GM12801 (cell line): Measurements from ENCODE around the gene SUN5.

Source experiments
- TF ChIP-seq, protein P1 (sequence below): IDR thresholded peaks from one replicate; pipeline ENCODE4 v1.5.1; 2011; ENCODE audit warnings: control low read depth; ENCODE audit not compliant: insufficient read length; ENCODE audit errors: extremely low read depth

Gene SUN5

GRCh38 chr20:32980131-32980941, 23.9 kb downstream of the SUN5 start:
- TF ChIP-seq, protein P1, sequence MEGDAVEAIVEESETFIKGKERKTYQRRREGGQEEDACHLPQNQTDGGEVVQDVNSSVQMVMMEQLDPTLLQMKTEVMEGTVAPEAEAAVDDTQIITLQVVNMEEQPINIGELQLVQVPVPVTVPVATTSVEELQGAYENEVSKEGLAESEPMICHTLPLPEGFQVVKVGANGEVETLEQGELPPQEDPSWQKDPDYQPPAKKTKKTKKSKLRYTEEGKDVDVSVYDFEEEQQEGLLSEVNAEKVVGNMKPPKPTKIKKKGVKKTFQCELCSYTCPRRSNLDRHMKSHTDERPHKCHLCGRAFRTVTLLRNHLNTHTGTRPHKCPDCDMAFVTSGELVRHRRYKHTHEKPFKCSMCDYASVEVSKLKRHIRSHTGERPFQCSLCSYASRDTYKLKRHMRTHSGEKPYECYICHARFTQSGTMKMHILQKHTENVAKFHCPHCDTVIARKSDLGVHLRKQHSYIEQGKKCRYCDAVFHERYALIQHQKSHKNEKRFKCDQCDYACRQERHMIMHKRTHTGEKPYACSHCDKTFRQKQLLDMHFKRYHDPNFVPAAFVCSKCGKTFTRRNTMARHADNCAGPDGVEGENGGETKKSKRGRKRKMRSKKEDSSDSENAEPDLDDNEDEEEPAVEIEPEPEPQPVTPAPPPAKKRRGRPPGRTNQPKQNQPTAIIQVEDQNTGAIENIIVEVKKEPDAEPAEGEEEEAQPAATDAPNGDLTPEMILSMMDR = no peak

DNA sequence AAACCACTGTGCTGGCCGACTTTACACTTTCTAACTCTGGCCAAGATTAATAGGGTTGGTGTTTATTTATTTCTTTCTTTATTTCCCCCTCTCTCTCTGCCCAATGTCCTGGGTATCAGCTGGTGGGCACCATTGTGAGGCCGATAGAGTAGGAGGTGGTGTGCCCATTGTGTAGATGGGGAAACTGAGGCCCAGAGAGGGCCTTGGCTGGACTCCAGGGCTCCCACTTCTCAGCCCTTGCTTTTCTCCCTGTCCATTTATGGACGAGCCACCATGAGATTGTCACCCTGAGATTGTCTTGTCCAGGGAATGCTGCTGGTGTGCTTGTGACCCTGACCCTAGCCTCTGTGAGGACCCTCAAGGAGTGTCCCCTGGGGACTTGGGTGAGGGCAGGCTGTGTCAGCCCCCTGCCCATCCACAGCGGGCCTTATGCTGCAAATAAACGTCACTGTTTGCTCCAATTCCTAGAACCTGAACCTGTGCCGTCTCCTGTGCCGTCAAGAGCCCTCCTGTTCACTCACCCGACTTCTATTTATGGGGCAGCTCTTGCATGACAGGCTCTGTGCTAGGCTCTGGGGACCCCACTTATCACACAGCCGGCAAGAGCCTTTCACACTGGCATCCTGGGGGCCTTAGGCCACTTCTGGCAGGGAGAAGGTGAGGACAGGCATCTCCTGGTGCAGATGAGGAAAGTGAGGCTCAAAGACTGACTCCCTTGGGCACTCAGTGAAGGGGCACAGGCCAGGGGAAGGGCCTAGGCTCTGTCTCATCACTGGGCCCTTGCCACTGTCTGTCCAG, 24.8 kb downstream of the SUN5 start:
- TF ChIP-seq, protein P1 = no peak

DNA sequence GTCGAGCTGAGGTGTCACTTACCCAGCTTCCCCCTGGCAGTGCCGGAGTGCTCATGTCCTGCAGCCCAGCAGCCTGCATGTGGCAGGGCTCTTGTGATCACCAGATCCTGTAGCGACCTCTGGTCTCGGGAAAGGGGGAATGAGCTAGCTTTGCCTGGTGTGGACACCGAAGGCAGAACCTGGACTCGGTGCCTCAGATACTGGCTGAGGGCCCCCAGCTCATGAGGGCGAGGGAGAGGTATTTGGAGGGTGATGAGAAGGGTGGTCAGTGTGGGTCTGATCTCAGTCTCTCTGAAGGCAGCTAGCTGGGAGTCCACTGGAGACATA, 26.3 kb downstream of the SUN5 start:
- TF ChIP-seq, protein P1 = no peak

- TF ChIP-seq, protein P1 = no peak
These were observed 26.8 kb downstream of the SUN5 start for GRCh38 chr20:32977281-32978008.

DNA sequence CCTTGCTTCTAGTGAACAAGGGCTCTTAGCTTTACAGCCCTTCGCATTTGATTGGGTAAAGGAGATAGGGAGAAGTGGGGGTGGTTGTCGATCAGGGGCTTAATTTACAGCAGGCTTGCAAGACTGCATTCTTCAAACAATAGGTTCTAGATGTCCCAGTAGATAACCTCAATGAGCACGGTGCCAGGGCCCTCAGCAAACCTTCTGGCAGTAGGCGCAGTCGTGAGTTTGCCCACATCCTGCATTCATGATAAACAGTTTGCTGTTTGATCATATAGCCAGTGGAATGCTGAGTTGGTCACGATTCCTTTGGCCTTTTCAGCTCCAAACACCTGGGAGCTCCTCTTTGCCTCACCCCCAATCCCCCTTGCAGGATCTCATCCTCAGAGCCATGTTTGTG, 27.5 kb downstream of the SUN5 start:
- TF ChIP-seq, protein P1 = no peak

- TF ChIP-seq, protein P1 = no peak
These were observed 28.2 kb downstream of the SUN5 start for GRCh38 chr20:32975698-32976674.
